Measurements from ENCODE around the gene PSME3IP1.

The PSME3IP1 gene

DNA sequence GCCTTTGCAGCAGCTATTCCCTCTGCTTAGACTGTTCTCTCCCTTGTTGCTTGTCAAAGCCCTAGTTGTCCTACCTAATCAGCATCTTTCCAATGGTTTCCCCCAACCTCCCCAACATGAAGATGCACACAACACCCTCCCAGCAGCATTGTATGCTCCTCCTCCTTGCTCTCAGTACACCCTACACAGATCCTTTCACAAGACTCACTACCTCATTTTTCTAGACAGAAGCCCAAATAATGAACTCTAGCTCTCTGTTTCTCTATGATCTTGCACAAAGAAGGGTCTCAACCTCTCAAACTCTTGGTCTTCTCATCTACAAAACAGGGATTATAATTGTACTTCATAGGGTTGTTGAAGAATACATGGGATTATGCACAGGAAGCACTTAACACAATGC, 19.4 kb downstream of the PSME3IP1 start:
- DNase-seq: no peak

DNA sequence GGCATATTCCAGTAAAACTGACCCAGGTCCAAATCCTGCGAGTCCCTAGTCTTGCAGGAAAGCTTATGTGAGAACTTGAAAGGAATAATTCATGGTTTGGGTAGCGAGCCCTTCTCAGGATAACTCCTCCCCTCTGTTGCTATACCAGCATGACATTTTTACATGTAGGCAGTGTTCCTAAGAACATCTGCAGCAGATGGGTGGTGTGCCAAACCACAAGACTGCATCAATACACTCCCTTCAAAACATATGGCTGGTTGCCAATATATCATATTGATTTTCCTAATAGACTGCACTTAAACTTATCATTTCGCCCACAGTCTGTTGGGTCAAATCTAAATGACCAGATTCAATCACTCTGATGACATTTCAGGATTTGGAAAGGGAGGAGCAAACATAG, 19.9 kb downstream of the PSME3IP1 start:
- no peak for DNase-seq

DNA sequence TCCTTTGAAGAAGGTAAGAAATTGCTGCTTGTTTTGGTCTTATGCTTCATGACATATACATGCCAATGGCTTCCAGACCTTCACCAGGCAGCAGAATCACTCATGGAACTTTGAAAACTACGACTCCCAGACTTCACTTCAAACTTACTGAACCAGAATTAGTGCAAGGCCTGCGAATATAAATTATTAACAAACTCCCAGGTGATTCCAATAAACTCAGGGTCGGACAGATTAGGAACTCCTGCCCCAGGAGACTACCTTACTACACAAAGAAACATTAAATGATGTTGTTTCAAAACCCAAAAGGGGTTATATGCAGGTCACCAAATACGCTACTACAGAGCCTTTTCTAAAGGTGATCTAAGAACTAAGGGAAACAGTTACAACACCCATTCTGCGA, 20.4 kb downstream of the PSME3IP1 start:
- DNase-seq: no peak

DNA sequence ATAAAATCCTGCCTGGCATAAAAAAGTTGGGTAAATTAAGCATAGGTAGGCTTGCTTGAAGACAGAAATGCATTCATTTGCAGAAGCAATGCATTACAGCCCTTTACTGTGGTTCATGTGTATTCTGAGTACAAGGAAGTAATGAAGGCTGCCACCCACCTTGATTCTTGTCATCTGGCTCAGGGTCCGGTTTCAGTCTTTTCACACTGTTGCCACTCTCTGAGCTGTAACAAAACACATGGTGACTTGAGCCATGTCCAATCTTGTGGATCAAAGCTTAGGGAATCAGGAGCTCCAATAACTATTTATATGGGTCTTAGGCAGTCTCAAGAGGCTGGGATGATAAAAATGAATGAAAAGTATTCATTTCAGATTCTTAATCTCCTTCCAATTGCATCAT, 22.0 kb downstream of the PSME3IP1 start:
- DNase-seq: no peak

DNA sequence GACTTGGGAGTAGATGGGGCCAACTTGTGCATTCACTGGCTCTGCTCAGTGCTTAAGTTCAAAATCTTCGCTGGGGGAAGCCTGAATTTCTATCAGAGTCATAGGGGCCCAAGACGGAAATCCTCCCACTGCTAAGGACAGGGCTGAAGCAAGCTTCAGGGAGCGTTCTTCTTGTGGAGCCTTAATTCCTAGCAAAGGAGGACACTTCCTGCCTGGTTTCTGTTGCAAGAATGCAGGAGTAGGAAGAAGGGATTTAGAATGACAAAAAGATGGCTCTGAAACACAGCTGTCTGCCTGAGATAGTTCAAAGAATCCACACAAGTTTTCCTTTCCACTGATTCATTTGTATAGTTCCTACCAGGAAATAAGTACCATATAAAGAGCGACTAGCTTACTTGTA, 26.4 kb downstream of the PSME3IP1 start:
- no peak for DNase-seq

DNA sequence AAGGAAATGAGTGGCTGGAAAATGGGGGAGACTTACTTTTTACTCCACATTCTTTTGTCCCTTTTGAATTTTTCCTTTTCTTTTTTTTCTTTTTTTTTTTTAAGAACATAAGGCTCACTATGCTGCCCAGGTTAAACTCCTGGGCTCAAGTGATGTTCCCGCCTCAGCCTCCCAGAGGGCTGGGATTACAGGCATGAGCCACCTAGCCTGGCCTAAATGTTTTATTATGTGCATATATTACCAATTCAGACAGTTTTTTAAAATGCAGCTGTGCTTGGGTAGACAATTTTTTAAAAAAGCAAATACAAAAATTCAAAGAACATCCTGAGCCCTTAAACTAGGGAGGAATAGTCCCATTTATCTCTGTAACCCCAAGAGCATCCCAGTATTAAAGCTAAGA, 28.3 kb downstream of the PSME3IP1 start:
- DNase-seq: no peak

DNA sequence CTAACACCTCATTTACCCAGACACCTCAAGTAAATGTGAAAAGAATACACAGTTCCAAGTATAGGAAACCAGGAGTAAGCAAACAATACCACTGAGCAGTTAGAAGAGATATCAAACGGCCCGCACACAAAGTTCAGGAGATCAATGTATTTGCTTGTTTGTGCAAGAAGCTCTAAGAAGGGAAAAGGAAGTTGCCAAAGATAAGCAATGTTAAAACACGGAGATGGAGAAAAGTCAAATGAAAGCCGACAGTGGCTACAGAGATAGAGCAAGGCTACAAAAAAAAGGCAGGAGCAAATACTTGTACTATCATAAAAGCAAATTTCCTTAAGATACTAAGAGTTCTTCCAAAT, 29.5 kb downstream of the PSME3IP1 start:
- DNase-seq: no peak

DNA sequence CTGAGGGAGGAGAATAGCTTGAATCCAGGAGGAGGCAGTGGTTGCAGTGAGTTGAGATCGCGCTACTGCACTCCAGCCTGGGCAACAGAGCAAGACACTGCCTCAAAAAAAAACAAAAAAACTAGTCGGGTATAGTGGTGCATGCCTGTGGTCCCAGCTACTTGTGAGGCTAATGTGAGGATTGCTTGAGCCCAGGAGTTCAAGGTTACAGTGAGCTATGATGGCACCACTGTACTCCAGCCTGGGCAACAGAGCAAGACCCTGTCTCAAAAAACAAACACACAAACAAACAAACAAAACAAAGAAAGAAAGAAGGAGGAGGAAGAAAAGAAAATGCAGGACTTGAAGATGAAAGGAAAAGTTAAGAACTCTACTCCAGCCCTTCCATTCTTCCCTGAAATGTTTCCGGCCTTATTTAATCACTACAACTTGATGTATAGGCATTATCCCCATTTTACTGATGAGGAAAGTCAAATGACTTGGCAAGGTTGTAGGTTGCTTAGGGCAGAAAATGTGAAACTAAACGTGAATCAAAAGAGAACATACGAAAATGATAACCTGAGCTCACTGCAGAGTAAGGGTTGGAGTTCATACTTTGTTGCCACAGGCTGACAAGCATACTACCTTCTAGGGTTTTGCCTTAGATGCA, 30.0 kb downstream of the PSME3IP1 start:
- no peak for DNase-seq

DNA sequence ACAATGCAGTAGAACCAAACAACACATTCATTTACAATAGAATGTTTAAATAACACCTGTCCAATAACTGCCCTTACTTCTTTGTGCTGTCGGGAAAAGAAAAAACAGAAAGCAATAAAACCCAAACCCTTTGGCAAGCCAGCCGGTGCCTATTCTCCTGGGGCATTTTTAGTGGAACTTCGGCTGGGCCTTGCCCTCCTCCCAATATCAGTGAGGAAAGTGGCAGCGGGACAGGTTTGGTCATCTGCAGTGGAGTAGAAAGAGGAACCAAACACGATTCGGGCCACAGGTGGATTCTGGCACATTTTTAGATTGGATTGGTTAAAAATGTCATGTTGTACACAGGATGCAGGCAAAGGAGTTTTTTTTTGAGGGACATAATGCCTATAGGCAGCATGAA, 32.0 kb downstream of the PSME3IP1 start:
- DNase-seq: no peak

DNA sequence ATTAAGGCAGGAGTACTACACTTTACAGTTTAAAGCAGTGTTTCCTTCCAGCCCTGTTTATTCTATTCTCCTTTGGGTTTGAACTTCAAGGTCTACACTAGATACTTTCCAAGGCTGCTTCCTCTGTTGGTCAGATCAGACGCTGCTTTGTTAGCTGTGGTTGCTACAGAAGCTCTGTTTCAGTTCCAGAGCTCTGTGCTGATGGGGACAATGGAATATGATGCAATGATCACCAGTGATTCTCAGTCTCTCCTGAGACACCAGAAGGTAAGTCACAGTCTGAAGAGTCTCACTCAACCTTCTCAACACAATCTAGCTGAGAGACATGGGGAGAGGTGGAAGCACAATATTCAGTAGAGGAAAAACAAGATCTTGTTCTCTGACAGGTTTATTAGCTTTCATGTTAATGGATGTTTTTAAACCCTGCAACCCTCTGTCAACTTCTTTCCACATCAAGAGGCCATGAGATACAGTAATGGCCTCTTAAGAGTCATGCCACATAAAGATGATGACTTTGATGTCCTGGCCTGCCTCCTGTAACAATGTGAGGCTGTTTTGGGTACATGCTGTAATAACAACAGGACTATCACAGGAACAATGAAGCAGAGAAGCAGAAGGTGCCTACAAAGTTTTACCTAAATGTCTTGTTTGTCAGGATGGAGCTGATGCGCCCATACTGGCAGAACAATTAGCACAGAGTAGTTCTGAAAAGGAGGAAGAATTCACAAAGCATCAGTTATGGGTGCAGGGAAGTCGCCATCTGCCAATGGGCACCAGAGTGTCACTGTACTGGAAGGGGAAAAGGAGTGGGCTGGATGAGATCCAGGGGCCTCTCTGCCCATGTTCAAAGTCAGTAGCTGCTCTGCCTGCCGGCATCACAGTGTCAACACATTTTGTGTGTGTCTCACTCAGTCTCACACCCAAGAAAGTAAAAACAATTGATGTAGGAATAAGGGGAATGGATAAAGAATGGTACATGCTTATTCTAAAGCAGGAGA, 33.4 kb downstream of the PSME3IP1 start:
- no peak for DNase-seq

DNA sequence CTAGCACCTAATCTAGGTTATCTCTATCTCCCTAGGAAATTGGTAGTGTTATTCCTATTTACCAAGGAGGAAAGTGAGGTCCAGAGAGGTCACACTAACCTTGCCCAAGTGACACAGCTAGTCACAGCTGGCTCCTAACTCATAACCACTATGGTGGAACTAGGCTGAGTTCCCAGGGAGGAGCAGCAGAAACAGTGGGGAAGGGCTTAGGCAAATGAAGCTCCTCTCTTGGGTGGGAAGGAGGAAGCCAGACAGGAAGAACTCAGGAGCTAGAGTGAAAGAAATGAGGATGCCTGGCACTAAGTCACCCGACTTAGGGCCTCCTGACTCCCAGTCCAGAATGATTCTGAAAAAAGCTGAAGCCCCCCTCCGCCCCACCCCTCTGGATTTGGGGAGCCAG, 34.5 kb downstream of the PSME3IP1 start:
- DNase-seq: no peak

DNA sequence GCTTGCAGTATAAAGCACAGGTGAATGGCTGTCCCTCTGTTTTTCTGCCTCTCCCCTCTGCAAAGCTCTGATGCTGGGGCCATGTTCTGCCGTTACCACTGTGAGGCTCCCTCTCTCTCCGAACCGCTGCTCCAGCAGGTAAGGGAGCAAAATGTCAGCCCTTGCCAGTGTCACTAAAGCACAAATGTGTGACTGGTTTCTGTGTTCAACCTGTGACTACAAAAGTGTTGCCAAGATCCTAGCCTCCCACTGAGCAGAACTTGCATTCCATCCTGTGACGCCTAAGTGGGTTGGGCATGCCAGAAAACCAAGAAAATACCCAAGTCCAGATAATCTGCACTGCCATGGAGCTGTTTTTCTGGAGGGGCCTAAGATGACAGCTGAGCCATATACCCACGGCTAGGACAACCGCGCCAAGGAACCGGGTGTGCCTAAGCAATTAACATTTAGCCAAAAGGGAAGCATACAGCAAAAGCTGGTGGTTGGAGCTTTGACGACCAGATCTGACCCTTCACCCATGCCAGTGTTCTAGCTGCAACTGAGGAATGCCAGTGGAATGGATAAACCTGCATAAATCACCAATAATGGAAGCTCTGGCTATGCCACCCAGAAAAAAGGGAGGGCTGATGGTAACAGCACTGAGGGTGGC, 35.0 kb downstream of the PSME3IP1 start:
- no peak for DNase-seq

DNA sequence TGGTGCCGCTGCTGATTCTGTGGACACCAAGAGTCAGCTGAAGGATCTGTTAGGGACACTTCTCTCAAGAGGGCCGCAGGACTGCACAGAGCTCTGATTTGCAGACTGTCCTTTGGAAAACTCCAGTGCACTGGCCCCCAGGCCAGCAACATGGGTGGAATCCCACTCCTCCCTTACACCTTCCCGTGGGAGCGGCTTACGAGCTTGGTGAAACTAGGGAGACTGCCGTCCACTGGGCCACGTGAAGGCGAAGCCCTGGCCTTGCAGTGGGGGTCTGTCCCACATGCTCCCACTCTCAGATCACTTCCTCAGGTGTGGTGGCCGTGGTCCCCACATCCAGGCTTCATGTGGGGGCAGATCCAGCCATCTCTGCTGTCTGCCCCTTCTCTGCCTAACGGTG, 36.4 kb downstream of the PSME3IP1 start:
- DNase-seq: no peak

DNA sequence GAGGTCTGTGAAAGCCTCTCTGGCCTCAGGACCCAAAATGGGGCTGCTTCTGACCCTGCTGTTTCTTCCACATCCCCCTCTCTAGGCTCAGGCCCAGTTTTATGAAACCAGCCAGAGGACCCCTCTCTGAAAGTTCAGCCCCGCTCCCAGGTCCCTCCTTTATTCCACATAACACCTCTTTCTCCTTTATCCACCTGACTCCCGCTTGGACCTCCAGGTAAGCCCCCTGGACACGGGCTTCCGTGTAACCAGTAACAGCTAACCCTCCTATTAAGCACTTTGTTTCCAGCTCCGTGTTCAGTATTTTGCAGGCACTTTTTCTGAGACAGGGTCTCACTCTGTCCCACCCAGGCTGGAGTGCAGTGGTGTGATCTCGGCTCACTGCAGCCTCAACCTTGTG, 37.4 kb downstream of the PSME3IP1 start:
- DNase-seq: no peak

DNA sequence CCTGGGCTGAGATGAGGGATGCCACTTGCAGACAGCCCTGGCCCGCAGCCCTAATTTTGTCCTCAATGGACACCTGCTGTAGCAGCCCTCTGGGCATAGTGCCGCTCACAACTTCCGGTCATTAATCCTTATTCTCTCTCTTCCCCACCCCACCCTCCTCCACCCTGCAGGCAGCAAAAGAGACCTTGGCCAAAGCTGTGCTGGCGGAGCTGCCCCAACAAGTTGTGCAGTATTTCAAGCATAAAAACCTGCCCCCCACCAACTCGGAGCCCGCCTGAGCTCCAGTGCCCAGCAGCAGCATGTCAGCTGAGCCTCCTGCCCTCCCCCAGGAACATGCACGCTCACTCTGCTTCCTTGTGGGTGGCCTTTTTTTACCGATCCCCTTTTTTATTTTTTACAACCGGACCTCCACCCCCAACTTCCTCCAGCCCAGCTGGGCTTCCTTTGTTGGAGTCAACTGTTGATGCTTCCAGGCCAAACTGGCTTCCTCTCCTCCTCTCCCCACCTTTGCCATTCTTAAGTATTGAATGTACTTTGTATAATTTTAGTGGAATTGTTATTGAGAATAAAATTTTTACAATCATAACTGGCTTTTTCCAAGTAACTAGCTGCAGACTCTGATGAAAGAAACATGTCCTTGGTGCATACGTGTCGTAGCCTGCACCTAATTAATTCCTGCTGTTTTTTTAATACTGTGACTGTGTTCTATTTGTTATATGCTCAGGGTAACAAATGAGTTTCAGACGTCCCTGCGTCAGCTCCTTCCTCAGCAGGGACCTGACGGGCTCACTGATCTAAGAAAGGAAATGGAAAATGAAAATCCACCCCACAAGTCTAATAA, 38.2 kb downstream of the PSME3IP1 start:
- no peak for DNase-seq

DNA sequence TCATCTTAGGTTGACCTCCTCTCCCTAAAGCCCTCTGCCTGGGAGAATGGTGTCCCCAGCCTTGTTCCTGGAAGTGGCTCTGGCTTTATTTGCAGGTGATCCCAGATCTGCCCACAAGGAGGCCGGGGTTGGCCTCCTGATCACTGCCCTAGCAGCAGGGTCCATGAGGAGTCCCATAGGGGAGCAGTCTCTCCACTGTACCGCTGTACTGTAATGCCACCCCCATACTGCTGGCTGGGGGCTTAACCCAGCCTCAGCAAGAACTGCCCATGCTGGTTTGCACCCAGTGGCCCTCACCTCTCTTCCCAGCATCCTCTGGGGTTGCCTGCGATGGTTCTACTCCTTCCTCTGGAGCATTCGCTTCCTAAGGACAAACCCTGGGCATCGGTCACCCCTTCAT, 39.1 kb downstream of the PSME3IP1 start:
- DNase-seq: no peak

DNA sequence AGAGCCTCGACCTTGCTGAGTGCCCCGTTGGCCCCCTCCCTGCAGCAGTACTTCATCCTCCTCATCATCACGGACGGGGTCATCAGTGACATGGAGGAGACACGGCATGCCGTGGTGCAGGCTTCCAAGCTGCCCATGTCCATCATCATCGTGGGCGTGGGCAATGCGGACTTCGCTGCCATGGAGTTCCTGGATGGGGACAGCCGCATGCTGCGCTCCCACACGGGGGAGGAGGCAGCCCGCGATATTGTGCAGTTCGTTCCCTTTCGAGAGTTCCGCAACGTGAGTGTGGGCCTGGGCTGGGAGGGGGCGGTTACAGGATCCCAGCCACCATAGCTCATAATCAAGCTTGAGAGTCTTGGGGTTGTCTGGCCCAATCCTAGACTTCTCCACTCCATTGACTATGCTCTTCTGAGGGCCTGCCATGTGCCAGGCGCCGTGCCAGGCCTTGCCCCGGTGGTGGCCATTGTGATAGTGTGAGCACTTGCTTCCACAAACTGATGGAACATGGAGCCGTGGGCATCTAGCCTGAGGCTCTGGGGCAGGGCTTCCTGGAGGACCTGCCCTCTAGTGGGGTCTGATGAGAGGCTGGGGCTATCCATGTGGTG, 39.7 kb downstream of the PSME3IP1 start:
- no peak for DNase-seq

DNA sequence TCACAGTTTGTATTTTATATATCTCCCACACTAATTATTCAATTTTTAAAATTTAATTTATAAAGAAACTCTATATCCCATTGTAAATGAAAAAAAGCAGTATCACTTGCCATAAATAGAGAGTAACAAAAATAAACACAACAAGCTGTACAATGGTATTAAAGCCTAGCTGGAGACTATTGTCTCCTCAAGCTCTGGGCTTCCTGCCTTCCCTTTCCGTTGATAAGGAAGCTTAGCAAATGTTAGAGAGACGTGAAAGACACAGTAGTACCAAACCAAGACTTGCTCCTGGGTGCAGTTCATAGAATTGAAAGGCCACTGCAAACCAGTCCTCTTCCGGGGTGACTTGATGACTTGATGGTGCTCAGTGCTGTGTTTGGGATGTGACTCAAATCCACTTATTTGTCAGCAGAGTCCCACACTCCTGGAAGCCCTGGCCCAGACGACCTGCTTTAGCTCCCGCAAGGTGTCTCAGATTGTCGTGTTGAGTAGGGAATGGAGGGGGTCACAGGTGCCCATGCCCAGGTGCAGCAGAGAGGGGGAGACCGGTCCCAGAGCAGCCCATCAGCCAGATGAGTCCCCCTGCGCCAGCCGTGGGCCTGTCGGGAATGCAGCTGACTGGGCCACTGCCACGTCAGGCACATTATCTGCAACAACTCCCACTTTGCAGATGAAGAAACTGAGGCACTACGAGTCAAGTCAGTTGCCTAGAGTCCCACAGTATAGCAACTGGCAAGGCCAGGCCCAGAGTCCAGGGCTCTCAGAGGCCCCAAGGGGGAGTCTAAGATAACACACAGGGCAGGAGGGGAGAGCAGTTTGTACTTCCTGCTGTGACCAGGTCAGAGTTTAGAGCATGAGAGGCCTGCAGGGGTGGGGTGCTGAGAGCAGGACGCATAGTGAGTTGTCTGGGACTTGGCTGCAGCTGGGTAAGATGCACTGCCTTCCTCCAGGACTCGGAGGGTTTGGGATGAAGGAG, 40.5 kb downstream of the PSME3IP1 start:
- DNase-seq: no peak

DNA sequence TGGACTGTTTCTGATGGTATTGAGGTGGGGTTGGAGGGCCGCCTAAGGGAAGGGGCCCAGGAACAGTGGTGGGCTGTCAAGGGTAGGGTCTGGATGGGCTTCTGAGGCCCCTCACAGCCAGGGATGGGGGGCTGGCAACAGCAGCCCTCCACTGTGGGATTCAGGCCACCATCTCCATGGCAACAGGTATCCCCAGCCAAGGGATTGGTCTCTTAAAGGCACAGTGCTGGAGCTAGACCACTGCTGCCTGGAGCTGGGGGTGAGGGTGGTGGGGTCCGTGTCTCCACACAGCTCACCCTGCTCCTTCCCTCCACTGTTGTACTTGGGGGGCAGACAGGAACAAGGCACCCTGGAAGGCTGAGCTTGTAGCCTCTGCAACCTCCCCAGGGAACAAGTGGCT, 41.8 kb downstream of the PSME3IP1 start:
- DNase-seq: no peak

DNA sequence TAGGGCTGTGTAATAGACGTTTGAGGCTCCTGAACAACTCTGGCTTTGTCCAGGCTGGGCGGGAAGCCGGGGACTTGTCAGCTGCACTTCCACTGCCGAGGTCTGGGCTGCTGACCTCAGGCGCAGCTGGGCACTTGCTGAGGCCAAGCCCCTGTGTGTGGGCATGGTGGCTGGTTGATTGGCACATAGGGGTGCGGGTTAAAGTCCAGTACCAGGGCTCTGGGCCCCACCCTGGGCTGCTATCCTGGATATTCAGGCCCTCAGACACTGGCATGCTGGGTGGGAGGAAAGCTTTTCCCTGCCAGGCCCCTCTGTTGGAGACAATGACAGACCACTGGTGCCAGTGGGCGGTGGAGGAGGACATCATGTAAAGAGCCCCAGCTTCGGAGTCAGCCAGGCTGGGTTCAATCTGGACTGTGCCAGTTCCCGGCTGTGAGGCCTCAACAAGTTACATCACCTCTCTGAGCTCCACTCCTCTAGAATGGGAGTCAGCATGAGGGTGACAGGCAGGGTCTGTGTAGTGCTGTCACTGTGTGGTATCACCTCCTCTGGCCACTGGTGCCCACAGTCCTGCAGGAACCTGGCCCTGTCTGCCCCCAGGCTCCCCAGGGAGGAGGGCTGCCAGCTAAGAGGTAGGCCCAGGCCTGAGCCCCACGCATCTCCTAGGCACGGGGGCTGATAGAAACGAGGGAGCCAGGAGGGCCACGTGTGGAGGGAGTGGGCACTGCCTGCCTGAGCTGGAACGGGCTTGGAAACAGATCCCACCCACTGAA, 42.5 kb downstream of the PSME3IP1 start:
- DNase-seq: no peak
